AG09319 (cell line): ENCODE results near the gene CPN2.

ENCODE experiments used
- DNase-seq: peaks from one replicate; pipeline ENCODE4 v3.0.0-alpha.2; 2010; ENCODE audit warnings: low read depth; ENCODE audit errors: extremely low read depth
- CTCF ChIP-seq: IDR thresholded peaks from 2 replicates; pipeline ENCODE4 v1.5.1; 2011; ENCODE audit warnings: low read depth, mild to moderate bottlenecking, inconsistent platforms, low read length, moderate library complexity

The CPN2 gene

GRCh38 chr3:194324823-194325327, 26.3 kb downstream of the CPN2 start:
- DNase-seq = no peak
- no peak for TF ChIP-seq CTCF

- DNase-seq = no peak
- no peak for TF ChIP-seq CTCF
These were observed 27.1 kb downstream of the CPN2 start for GRCh38 chr3:194323785-194324735.

- TF ChIP-seq CTCF = no peak
- no peak for DNase-seq
These were observed 28.4 kb downstream of the CPN2 start for GRCh38 chr3:194322678-194323211.

GRCh38 chr3:194321693-194322640, 29.2 kb downstream of the CPN2 start:
- DNase-seq = no peak
- no peak for TF ChIP-seq CTCF

- no peak for TF ChIP-seq CTCF
These were observed 30.3 kb downstream of the CPN2 start for GRCh38 chr3:194320744-194321243.

GRCh38 chr3:194320100-194320499, 31.0 kb downstream of the CPN2 start:
- no peak for TF ChIP-seq CTCF
- DNase-seq = no peak

More at GRCh38 chr3:194320744-194321243, 30.3 kb downstream of the CPN2 start:
- DNase-seq = no peak
